HEK293 (cell line): ENCODE data around the gene NGF.

Source experiments
- HOXA7 ChIP-seq: sonication (generic); formaldehyde crosslinking; IDR thresholded peaks from 2 replicates; pipeline ENCODE4 v1.8.1; 2022; ENCODE audit warnings: missing genetic modification reagents, borderline replicate concordance
- PBX3 ChIP-seq: sonication (generic); formaldehyde crosslinking; IDR thresholded peaks from 2 replicates; pipeline ENCODE4 v1.8.1; 2022; ENCODE audit warnings: mild to moderate bottlenecking, moderate library complexity, missing genetic modification reagents
- ZFP37 ChIP-seq: fragments of 450-650 bp; formaldehyde crosslinking; IDR thresholded peaks from 2 replicates; pipeline ENCODE4 v1.5.1; 2016; ENCODE audit warnings: missing biosample characterization, missing genetic modification characterization
- ZNF133 ChIP-seq: fragments of 450-650 bp; formaldehyde crosslinking; IDR thresholded peaks from 2 replicates; pipeline ENCODE4 v1.5.1; 2016; ENCODE audit warnings: missing biosample characterization, missing genetic modification characterization
- ZNF335 ChIP-seq: fragments of 450-650 bp; formaldehyde crosslinking; conservative IDR thresholded peaks from 2 replicates; pipeline ENCODE4 v1.5.1; 2016; ENCODE audit warnings: missing biosample characterization, missing genetic modification characterization
- ZNF350 ChIP-seq: fragments of 450-650 bp; formaldehyde crosslinking; IDR thresholded peaks from 2 replicates; pipeline ENCODE4 v1.5.0; 2017; ENCODE audit warnings: missing biosample characterization, mild to moderate bottlenecking, missing genetic modification characterization
- ZNF621 ChIP-seq: fragments of 450-650 bp; formaldehyde crosslinking; IDR thresholded peaks from 2 replicates; pipeline ENCODE4 v1.5.1; 2017; ENCODE audit warnings: missing biosample characterization, missing genetic modification characterization
- ZNF704 ChIP-seq: fragments of 450-650 bp; formaldehyde crosslinking; IDR thresholded peaks from 2 replicates; pipeline ENCODE4 v1.5.1; 2016; ENCODE audit warnings: missing biosample characterization, missing genetic modification characterization
- ZNF768 ChIP-seq: fragments of 450-650 bp; formaldehyde crosslinking; IDR thresholded peaks from 2 replicates; pipeline ENCODE4 v1.5.1; 2018; ENCODE audit warnings: missing biosample characterization, mild to moderate bottlenecking, missing genetic modification characterization
- ZNF776 ChIP-seq: fragments of 450-650 bp; formaldehyde crosslinking; IDR thresholded peaks from 2 replicates; pipeline ENCODE4 v1.5.0; 2017; ENCODE audit warnings: missing biosample characterization, missing genetic modification characterization, borderline replicate concordance
- ZSCAN23 ChIP-seq: fragments of 450-650 bp; formaldehyde crosslinking; IDR thresholded peaks from 2 replicates; pipeline ENCODE4 v1.5.1; 2016; ENCODE audit warnings: missing biosample characterization, missing genetic modification characterization
- TF ChIP-seq, protein P1 (sequence below): fragments of 450-650 bp; formaldehyde crosslinking; IDR thresholded peaks from 2 replicates; pipeline ENCODE4 v1.5.1; 2016; ENCODE audit warnings: missing biosample characterization, missing genetic modification characterization, borderline replicate concordance
- TF ChIP-seq, protein P2 (sequence below): fragments of 450-650 bp; formaldehyde crosslinking; IDR thresholded peaks from 2 replicates; pipeline ENCODE4 v1.5.1; 2016; ENCODE audit warnings: missing biosample characterization, missing genetic modification characterization
- TF ChIP-seq, protein P3 (sequence below): fragments of 450-650 bp; formaldehyde crosslinking; optimal IDR thresholded peaks from 2 replicates; pipeline ENCODE3; 2016; ENCODE audit warnings: missing biosample characterization, mild to moderate bottlenecking, missing genetic modification characterization

- TF ChIP-seq ZNF776 (tag by site-specific recombination) (no peak), ZFP37 (no peak), ZNF133 (tag by site-specific recombination) (no peak), ZNF704 (tag by site-specific recombination) (no peak), ZNF768 (tag by site-specific recombination) (no peak), ZSCAN23 (no peak), PBX3 (CRISPR knock-in tag) (no peak), HOXA7 (CRISPR knock-in tag) (no peak), ZNF350 (tag by site-specific recombination) (no peak), ZNF621 (tag by site-specific recombination) (no peak), ZNF335 (no peak)
- TF ChIP-seq, protein P1, sequence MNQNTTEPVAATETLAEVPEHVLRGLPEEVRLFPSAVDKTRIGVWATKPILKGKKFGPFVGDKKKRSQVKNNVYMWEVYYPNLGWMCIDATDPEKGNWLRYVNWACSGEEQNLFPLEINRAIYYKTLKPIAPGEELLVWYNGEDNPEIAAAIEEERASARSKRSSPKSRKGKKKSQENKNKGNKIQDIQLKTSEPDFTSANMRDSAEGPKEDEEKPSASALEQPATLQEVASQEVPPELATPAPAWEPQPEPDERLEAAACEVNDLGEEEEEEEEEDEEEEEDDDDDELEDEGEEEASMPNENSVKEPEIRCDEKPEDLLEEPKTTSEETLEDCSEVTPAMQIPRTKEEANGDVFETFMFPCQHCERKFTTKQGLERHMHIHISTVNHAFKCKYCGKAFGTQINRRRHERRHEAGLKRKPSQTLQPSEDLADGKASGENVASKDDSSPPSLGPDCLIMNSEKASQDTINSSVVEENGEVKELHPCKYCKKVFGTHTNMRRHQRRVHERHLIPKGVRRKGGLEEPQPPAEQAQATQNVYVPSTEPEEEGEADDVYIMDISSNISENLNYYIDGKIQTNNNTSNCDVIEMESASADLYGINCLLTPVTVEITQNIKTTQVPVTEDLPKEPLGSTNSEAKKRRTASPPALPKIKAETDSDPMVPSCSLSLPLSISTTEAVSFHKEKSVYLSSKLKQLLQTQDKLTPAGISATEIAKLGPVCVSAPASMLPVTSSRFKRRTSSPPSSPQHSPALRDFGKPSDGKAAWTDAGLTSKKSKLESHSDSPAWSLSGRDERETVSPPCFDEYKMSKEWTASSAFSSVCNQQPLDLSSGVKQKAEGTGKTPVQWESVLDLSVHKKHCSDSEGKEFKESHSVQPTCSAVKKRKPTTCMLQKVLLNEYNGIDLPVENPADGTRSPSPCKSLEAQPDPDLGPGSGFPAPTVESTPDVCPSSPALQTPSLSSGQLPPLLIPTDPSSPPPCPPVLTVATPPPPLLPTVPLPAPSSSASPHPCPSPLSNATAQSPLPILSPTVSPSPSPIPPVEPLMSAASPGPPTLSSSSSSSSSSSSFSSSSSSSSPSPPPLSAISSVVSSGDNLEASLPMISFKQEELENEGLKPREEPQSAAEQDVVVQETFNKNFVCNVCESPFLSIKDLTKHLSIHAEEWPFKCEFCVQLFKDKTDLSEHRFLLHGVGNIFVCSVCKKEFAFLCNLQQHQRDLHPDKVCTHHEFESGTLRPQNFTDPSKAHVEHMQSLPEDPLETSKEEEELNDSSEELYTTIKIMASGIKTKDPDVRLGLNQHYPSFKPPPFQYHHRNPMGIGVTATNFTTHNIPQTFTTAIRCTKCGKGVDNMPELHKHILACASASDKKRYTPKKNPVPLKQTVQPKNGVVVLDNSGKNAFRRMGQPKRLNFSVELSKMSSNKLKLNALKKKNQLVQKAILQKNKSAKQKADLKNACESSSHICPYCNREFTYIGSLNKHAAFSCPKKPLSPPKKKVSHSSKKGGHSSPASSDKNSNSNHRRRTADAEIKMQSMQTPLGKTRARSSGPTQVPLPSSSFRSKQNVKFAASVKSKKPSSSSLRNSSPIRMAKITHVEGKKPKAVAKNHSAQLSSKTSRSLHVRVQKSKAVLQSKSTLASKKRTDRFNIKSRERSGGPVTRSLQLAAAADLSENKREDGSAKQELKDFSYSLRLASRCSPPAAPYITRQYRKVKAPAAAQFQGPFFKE, result no peak
- TF ChIP-seq, protein P2, sequence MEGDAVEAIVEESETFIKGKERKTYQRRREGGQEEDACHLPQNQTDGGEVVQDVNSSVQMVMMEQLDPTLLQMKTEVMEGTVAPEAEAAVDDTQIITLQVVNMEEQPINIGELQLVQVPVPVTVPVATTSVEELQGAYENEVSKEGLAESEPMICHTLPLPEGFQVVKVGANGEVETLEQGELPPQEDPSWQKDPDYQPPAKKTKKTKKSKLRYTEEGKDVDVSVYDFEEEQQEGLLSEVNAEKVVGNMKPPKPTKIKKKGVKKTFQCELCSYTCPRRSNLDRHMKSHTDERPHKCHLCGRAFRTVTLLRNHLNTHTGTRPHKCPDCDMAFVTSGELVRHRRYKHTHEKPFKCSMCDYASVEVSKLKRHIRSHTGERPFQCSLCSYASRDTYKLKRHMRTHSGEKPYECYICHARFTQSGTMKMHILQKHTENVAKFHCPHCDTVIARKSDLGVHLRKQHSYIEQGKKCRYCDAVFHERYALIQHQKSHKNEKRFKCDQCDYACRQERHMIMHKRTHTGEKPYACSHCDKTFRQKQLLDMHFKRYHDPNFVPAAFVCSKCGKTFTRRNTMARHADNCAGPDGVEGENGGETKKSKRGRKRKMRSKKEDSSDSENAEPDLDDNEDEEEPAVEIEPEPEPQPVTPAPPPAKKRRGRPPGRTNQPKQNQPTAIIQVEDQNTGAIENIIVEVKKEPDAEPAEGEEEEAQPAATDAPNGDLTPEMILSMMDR (tag by site-specific recombination), result no peak
- TF ChIP-seq, protein P3, sequence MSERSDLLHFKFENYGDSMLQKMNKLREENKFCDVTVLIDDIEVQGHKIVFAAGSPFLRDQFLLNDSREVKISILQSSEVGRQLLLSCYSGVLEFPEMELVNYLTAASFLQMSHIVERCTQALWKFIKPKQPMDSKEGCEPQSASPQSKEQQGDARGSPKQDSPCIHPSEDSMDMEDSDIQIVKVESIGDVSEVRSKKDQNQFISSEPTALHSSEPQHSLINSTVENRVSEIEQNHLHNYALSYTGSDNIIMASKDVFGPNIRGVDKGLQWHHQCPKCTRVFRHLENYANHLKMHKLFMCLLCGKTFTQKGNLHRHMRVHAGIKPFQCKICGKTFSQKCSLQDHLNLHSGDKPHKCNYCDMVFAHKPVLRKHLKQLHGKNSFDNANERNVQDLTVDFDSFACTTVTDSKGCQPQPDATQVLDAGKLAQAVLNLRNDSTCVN (tag by site-specific recombination), result no peak
Measured at GRCh38 chr1:115364046-115364779, 26.2 kb upstream of the NGF start.
